ENCODE results near the gene NDUFS1. TPM values are rescaled to one million over a fixed set of nuclear protein-coding genes. Genes with fewer than 3 reads are reported as not detected.

Gene NDUFS1
- total RNA-seq, 1 experiment from 2014 or later, result 106 TPM

DNA sequence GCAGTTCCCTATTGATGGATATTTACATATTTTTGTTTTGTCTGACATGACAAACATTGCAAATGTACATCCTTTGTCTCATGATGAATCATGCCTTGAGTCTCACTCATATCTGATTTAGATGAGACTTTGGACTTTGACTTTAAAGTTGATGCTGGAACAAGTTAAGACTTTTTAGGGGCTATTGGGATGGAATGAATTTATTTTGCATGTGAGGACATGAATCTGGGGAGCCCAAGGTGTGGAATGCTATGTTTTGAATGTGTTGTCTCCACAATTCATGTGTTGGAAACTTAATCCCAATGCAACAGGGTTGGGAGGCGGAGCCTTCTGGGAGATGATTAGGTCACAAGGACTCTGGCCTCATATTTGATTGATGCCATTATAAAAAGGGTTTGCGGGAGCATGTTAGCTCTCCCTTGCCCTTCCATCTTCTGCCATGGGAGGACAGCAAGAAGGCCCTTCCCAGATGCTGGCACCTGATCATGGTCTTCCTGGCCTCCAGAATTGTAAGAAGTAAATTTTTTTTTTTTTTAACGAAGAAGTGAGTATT lies 44.1 kb downstream of the NDUFS1 start:
- no peaks in the 10 kb centered on the region for H3K27me3 ChIP-seq (ENCODE audit: control insufficient read depth, insufficient read depth, low read length)
- no peaks in the 10 kb centered on the region; the same call in 1 of the 2 replicates for H3K36me3 ChIP-seq (ENCODE audit: control insufficient read depth, insufficient read depth, low read length)
- H3K9me3 ChIP-seq (ENCODE audit: control insufficient read depth, insufficient read depth, low read depth, low read length), result no peaks in the 10 kb centered on the region
- no peak for TF ChIP-seq SIN3A (IDR thresholded peaks at IDR 0.05; ENCODE audit: borderline replicate concordance, insufficient read depth, low read depth, low read length)
- no peak for TF ChIP-seq TCF7L2 (IDR thresholded peaks at IDR 0.05; ENCODE audit: low read depth, low read length)
- no peak for TF ChIP-seq POLR2AphosphoS5 (IDR thresholded peaks at IDR 0.05; ENCODE audit: low read depth, low read length)
- TF ChIP-seq, protein P1, sequence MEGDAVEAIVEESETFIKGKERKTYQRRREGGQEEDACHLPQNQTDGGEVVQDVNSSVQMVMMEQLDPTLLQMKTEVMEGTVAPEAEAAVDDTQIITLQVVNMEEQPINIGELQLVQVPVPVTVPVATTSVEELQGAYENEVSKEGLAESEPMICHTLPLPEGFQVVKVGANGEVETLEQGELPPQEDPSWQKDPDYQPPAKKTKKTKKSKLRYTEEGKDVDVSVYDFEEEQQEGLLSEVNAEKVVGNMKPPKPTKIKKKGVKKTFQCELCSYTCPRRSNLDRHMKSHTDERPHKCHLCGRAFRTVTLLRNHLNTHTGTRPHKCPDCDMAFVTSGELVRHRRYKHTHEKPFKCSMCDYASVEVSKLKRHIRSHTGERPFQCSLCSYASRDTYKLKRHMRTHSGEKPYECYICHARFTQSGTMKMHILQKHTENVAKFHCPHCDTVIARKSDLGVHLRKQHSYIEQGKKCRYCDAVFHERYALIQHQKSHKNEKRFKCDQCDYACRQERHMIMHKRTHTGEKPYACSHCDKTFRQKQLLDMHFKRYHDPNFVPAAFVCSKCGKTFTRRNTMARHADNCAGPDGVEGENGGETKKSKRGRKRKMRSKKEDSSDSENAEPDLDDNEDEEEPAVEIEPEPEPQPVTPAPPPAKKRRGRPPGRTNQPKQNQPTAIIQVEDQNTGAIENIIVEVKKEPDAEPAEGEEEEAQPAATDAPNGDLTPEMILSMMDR (IDR thresholded peaks at IDR 0.05), result no peak
- TF ChIP-seq, protein P2, sequence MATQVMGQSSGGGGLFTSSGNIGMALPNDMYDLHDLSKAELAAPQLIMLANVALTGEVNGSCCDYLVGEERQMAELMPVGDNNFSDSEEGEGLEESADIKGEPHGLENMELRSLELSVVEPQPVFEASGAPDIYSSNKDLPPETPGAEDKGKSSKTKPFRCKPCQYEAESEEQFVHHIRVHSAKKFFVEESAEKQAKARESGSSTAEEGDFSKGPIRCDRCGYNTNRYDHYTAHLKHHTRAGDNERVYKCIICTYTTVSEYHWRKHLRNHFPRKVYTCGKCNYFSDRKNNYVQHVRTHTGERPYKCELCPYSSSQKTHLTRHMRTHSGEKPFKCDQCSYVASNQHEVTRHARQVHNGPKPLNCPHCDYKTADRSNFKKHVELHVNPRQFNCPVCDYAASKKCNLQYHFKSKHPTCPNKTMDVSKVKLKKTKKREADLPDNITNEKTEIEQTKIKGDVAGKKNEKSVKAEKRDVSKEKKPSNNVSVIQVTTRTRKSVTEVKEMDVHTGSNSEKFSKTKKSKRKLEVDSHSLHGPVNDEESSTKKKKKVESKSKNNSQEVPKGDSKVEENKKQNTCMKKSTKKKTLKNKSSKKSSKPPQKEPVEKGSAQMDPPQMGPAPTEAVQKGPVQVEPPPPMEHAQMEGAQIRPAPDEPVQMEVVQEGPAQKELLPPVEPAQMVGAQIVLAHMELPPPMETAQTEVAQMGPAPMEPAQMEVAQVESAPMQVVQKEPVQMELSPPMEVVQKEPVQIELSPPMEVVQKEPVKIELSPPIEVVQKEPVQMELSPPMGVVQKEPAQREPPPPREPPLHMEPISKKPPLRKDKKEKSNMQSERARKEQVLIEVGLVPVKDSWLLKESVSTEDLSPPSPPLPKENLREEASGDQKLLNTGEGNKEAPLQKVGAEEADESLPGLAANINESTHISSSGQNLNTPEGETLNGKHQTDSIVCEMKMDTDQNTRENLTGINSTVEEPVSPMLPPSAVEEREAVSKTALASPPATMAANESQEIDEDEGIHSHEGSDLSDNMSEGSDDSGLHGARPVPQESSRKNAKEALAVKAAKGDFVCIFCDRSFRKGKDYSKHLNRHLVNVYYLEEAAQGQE (IDR thresholded peaks at IDR 0.05; ENCODE audit: insufficient read depth in 1 of 2, low read depth in 2 of 2, low read length in 1 of 2), result no peak
- no peak overlapping the region for H3K4me3 ChIP-seq (ENCODE audit: low read depth in 2 of 2, low read length in 2 of 2)
- POLR2A ChIA-PET, result no interaction called here
- intact Hi-C loops (cut with micrococcal nuclease; ENCODE audit: unreplicated experiment) (no loop called here), in situ Hi-C loops (cut with HindIII; ENCODE audit: low pct_unique_long_range_greater_than_20kb, low sequenced_read_pairs) (no loop called here)
- no peak for ATAC-seq
- CTCF ChIA-PET, result no interaction called here
- no peaks in the 10 kb centered on the region for H3K4me1 ChIP-seq (ENCODE audit: control insufficient read depth, insufficient read depth, low read length)
- no peak for DNase-seq (ENCODE audit: low read depth, low spot score)
- TSS peak; percentile 48 for BruUV-seq (replicated peaks)
- no peak overlapping the region for H3K27ac ChIP-seq (ENCODE audit: low read length)

DNA sequence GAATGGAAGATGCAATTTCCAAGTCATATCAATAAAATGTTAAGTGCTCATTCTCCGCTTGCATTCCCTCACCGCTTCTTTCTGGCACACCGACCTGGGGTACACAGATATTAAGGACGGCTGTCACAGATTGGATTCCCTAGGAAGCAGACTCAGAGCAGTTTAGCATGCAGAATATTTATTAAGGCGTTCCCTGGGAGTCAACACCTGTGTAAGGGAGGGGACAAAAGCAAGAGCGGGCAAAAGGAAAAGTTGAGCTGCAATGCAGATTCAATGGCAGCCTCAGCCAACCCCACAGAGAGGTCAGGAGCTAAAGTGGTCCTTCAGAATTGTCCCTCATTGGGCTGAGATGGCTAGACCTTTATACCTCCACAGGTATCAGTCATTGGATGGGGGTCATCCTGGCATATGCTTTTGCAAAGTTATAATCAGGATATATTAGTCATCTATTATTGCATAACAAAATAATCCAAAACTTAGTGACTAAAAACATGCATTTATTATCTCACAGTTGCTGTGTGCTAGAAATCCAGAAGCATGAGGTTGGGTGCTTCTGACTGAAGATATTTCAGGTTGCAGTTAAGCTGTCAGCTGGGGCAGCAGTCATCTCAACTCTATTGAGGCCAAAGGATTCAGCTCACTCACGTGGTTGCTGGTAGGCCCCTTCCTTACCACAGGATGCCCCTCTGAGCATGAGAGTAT lies 46.2 kb downstream of the NDUFS1 start:
- in situ Hi-C loops (cut with HindIII; ENCODE audit: low pct_unique_long_range_greater_than_20kb, low sequenced_read_pairs) (no loop called here), intact Hi-C loops (cut with micrococcal nuclease; ENCODE audit: unreplicated experiment) (no loop called here)
- Histone ChIP-seq H3K27me3 (ENCODE audit: control insufficient read depth, insufficient read depth, low read length) (no peaks in the 10 kb centered on the region), H3K36me3 (ENCODE audit: control insufficient read depth, insufficient read depth, low read length) (no peaks in the 10 kb centered on the region; the same call in 1 of the 2 replicates), H3K4me1 (ENCODE audit: control insufficient read depth, insufficient read depth, low read length) (no peaks in the 10 kb centered on the region), H3K9me3 (ENCODE audit: control insufficient read depth, insufficient read depth, low read depth, low read length) (no peaks in the 10 kb centered on the region), H3K4me3 (ENCODE audit: low read depth in 2 of 2, low read length in 2 of 2) (no peak overlapping the region), H3K27ac (ENCODE audit: low read length) (no peak overlapping the region)
- BruUV-seq (replicated peaks), result no TSS peak
- ChIA-PET CTCF (no interaction called here), POLR2A (no interaction called here)
- no peak for TF ChIP-seq POLR2AphosphoS5 (IDR thresholded peaks at IDR 0.05; ENCODE audit: low read depth, low read length)
- no peak for TF ChIP-seq SIN3A (IDR thresholded peaks at IDR 0.05; ENCODE audit: borderline replicate concordance, insufficient read depth, low read depth, low read length)
- TF ChIP-seq, protein P2 (IDR thresholded peaks at IDR 0.05; ENCODE audit: insufficient read depth in 1 of 2, low read depth in 2 of 2, low read length in 1 of 2), result no peak
- TF ChIP-seq TCF7L2 (IDR thresholded peaks at IDR 0.05; ENCODE audit: low read depth, low read length), result no peak
- TF ChIP-seq, protein P1 (IDR thresholded peaks at IDR 0.05), result no peak
- DNase-seq (ENCODE audit: low read depth, low spot score), result no peak
- no peak; the same call in 1 of the 2 replicates for ATAC-seq

Data from Panc1 (cell line).